AG04450 (cell line): ENCODE data around the gene TRAPPC2L. TPM values are rescaled to one million over a fixed set of nuclear protein-coding genes. Genes with fewer than 3 reads are reported as not detected.

ENCODE experiments used
- CTCF ChIA-PET: fragments of 300-600, 350-600 bp; formaldehyde crosslinking; extraction: SDS; loops from one replicate; lab custom pipeline; 2022; ENCODE audit warnings: antibody characterized with exemption, inconsistent platforms; lab: Charles Lee
- POLR2A ChIA-PET: fragments of 350-600 bp; formaldehyde crosslinking; extraction: SDS; loops from one replicate; lab custom pipeline; 2021; ENCODE audit warnings: antibody characterized with exemption, inconsistent platforms; lab: Yijun Ruan, JAX
- DNase-seq: peaks from one replicate; pipeline ENCODE4 v3.0.0-alpha.2; 2011; ENCODE audit warnings: low read depth, low spot score
- H3K27ac ChIP-seq: one replicate; pipeline ENCODE4 v1.5.1; 2012; ENCODE audit warnings: low read depth, low read length, control low read depth
- H3K27me3 ChIP-seq: one replicate; pipeline ENCODE4 v1.6.0; 2012; ENCODE audit warnings: low read length; ENCODE audit not compliant: control insufficient read depth, insufficient read depth
- H3K4me3 ChIP-seq: 2 replicates; pipeline ENCODE4 v1.5.1; 2011; ENCODE audit warnings: mild to moderate bottlenecking, low read depth, low read length, control low read depth
- H3K9me3 ChIP-seq: 2 replicates; pipeline ENCODE4 v1.5.1; 2012; ENCODE audit warnings: low read length; ENCODE audit not compliant: control insufficient read depth, insufficient read depth
- polyA plus RNA-seq: library from polyadenylated mRNA; depleted of rRNA; stranded (reverse); fragments of >200 nt; gene quantifications from 2 replicates; pipeline ENCODE4 v1.2.3, GENCODE V29; 2011
- TF ChIP-seq, protein P1 (sequence below): IDR thresholded peaks from 2 replicates; pipeline ENCODE4 v1.5.1; 2011; ENCODE audit warnings: low read depth, low read length, control low read depth, inconsistent platforms

Gene TRAPPC2L
- polyA plus RNA-seq, 1 experiment: 72.8 TPM

DNA sequence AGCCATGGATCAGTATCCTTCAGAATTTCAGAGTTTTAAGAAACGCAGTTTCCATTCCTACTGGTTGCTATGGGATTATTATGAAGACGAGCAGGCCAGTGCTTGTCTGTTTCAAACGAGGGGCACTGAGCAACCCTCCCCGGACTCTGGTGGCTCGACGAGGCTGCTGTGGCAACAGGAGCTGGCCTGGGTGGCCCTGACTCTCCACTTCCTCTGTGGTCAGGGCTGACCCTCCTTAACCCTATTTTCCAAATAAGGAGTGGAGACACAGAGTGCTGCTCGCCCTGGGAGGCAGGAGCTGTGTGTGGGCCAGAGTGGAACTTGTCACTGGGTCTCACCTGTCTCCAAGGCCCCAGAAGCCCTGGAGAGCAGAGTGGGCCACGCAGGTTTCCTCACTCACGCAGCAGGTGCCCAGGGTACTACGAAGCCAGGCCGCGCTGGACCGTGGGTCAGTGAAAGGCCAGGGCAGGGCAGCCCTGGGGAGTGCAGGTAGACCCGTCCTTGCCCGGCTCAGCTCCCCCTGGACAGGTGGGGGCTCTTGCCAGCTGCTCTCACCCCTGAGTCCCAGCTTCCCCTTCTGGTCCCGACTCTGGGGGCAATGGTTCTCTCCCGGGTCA is 3.5 kb upstream of the TRAPPC2L start:
- ChIA-PET CTCF (interaction anchor here (2.3 kb wide), 1 partner anchor 116 kb away, joined by 19 read pairs; no protein-coding TSS in a partner anchor), POLR2A (no interaction called here)
- TF ChIP-seq, protein P1, sequence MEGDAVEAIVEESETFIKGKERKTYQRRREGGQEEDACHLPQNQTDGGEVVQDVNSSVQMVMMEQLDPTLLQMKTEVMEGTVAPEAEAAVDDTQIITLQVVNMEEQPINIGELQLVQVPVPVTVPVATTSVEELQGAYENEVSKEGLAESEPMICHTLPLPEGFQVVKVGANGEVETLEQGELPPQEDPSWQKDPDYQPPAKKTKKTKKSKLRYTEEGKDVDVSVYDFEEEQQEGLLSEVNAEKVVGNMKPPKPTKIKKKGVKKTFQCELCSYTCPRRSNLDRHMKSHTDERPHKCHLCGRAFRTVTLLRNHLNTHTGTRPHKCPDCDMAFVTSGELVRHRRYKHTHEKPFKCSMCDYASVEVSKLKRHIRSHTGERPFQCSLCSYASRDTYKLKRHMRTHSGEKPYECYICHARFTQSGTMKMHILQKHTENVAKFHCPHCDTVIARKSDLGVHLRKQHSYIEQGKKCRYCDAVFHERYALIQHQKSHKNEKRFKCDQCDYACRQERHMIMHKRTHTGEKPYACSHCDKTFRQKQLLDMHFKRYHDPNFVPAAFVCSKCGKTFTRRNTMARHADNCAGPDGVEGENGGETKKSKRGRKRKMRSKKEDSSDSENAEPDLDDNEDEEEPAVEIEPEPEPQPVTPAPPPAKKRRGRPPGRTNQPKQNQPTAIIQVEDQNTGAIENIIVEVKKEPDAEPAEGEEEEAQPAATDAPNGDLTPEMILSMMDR: no peak
- Histone ChIP-seq H3K27ac (no peak overlapping the region), H3K27me3 (no peaks in the 10 kb centered on the region), H3K9me3 (no peaks in the 10 kb centered on the region; the same call in 1 of the 2 replicates), H3K4me3 (no peak overlapping the region)
- DNase-seq: no peak

DNA sequence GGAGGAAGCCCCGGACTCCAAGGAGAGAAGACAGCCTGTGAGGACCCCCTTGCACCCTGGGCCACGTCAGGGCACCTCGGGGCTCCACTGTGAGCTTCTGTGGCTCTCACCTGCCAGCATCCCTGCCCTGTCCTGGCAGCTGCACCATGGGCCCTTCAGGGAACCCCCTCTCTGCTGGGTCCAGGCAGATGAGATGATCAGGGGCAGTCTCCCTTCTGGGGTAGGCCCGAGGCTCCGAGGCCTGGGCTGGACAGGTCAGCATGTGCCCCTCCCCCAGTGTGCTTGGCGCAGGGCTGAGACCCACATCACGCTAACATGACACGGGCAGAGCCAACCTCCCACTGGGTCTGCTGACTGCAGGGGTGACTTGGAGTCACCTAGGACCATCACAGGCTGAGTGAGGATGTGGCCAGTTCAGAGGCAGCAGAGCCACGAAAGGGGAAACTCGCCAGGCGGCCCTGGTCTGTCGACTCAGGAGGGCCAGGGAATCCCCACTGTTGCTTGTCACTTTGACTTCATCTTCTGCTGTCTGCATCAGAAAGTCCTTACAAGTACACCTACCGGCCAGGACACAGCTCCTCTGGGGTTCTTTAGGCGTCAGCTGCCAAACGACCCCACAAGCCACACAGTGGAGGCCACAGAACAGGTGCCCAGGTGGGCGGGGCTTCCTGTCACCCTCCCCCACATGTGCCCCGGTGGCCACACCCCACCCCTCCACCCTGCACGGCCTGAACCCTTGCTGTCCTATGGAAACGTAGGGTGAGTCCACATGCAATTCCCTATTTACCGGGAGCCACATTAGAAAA is 2.4 kb upstream of the TRAPPC2L start:
- CTCF ChIA-PET: interaction anchor here (2.3 kb wide), 1 partner anchor 117 kb away, joined by 19 read pairs; no protein-coding TSS in a partner anchor
- Histone ChIP-seq H3K27me3 (no peaks in the 10 kb centered on the region), H3K4me3 (no peak overlapping the region), H3K27ac (no peak overlapping the region), H3K9me3 (no peaks in the 10 kb centered on the region; the same call in 1 of the 2 replicates)
- POLR2A ChIA-PET: interaction anchor here (0.6 kb wide), 1 partner anchor 406 kb away, joined by 3 read pairs; no protein-coding TSS in a partner anchor
- TF ChIP-seq, protein P1: no peak
- DNase-seq: no peak

DNA sequence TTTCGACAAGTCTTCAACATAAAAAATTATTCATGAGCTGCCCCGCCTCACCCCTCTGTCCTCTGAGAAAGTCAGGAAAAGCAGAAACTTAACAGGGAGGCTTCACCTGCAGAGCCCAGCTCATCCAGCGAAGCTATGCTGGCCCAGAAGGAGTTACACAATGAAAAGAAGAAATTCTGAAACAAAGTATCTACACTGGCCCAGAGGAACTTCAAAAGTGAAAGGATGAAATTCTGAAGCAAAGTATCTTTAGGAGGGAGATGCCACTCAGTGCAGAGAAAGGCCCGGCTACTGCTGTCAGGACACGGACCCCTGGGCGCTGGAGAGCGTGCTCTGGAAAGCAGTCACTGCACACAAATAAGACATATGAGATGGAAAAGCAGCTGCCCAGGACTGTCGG is 1.8 kb upstream of the TRAPPC2L start:
- no peaks in the 10 kb centered on the region; the same call in 1 of the 2 replicates for H3K9me3 ChIP-seq
- TF ChIP-seq, protein P1: no peak
- no peak overlapping the region for H3K4me3 ChIP-seq
- no peaks in the 10 kb centered on the region for H3K27me3 ChIP-seq
- DNase-seq: no peak
- ChIA-PET POLR2A (no interaction called here), CTCF (no interaction called here)
- no peak overlapping the region for H3K27ac ChIP-seq

DNA sequence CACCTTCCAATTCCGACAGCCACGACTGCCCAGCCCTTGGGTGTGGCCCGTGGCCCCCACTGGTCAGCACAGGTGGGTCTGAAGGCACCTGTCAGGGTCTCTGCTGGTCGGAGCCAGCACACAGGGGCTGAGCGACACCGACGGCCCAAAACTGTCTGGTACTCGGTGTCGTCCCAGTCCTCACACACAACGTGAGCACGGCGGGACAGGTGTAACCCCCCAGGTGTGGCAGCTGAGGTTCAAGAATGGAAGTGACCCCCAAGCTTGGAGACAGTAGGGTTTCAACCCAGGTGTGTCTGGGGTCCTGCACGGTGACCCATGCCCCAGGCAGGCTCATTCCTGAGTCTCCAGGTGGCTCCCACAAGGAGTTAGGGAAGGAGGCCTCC is 1.2 kb upstream of the TRAPPC2L start:
- Histone ChIP-seq H3K27ac (no peak overlapping the region), H3K9me3 (no peaks in the 10 kb centered on the region; the same call in 1 of the 2 replicates), H3K4me3 (peak overlapping the region; percentile 74), H3K27me3 (no peaks in the 10 kb centered on the region)
- DNase-seq: no peak
- TF ChIP-seq, protein P1: no peak
- ChIA-PET POLR2A (no interaction called here), CTCF (no interaction called here)
